Neural progenitor cell (in vitro differentiated cells): ENCODE measurements around the gene SLC27A3.

ENCODE experiments used
- EZH2 ChIP-seq: fragments of 200-600 bp; sonication (generic); IDR thresholded peaks from 2 replicates; pipeline ENCODE4 v1.6.1; 2017; ENCODE audit warnings: antibody characterized with exemption, mild to moderate bottlenecking, moderate library complexity
- EZH2phosphoT487 ChIP-seq: fragments of 200-600 bp; sonication (generic); IDR thresholded peaks from 2 replicates; pipeline ENCODE4 v1.6.1; 2017; ENCODE audit warnings: antibody characterized with exemption
- TF ChIP-seq, protein P1 (sequence below): fragments of 200-600 bp; sonication (generic); IDR thresholded peaks from 2 replicates; pipeline ENCODE4 v1.5.1; 2017; ENCODE audit warnings: antibody characterized with exemption, mild to moderate bottlenecking

DNA sequence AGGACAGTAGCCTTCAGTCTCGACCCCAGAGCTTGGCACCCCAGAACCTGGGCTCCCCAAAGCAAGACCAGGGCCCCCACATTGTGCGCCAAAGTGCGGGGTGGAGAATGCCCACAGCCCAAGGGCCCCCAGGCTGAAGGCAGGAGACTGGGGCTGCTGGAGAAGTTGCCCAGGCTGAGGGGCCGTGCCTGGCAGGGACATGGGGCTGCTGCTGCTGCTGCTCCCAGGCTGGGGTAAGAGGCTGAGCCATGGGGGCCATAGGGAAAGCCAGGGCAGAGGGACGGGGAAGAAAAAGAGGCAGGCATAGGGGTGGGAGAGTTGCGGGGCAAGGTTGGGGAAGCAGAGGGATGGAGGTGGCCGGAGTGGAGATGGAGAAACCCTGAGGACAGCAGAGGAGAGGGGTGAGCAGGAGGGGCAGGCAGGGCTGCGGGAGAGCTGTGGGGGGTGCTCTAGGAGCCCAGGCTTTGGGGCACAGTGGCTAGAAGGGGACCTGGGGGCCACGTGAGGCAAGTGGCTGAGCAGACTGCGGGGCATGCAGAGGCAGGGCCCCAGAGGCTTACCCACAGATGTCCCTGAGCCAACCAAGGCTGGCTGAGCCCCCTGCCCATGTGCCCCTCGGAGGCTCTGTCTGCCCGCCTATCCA is 18.9 kb downstream of the SLC27A3 start:
- TF ChIP-seq EZH2phosphoT487 (no peak), EZH2 (no peak)
- TF ChIP-seq, protein P1, sequence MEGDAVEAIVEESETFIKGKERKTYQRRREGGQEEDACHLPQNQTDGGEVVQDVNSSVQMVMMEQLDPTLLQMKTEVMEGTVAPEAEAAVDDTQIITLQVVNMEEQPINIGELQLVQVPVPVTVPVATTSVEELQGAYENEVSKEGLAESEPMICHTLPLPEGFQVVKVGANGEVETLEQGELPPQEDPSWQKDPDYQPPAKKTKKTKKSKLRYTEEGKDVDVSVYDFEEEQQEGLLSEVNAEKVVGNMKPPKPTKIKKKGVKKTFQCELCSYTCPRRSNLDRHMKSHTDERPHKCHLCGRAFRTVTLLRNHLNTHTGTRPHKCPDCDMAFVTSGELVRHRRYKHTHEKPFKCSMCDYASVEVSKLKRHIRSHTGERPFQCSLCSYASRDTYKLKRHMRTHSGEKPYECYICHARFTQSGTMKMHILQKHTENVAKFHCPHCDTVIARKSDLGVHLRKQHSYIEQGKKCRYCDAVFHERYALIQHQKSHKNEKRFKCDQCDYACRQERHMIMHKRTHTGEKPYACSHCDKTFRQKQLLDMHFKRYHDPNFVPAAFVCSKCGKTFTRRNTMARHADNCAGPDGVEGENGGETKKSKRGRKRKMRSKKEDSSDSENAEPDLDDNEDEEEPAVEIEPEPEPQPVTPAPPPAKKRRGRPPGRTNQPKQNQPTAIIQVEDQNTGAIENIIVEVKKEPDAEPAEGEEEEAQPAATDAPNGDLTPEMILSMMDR: no peak
